Activated CD4-positive, alpha-beta T cell treated with anti-CD3 and anti-CD28 coated beads, Interleukin-2, amount 50 U/mL, for 24 hours (primary cell): ENCODE data around the gene GAS2L2.
"Not testable (repeated sequence)": the region's sequence is repeated elsewhere in the genome, so short reads cannot be mapped to it uniquely, and the experiment has no call there.

Experiments used
- DNase-seq, 2 donors: peaks; one replicate each; pipeline ENCODE4 v3.0.0-alpha.2; 2020; ENCODE audit warnings: low read depth in 1 of 2, low spot score in 1 of 2

Gene GAS2L2

DNA sequence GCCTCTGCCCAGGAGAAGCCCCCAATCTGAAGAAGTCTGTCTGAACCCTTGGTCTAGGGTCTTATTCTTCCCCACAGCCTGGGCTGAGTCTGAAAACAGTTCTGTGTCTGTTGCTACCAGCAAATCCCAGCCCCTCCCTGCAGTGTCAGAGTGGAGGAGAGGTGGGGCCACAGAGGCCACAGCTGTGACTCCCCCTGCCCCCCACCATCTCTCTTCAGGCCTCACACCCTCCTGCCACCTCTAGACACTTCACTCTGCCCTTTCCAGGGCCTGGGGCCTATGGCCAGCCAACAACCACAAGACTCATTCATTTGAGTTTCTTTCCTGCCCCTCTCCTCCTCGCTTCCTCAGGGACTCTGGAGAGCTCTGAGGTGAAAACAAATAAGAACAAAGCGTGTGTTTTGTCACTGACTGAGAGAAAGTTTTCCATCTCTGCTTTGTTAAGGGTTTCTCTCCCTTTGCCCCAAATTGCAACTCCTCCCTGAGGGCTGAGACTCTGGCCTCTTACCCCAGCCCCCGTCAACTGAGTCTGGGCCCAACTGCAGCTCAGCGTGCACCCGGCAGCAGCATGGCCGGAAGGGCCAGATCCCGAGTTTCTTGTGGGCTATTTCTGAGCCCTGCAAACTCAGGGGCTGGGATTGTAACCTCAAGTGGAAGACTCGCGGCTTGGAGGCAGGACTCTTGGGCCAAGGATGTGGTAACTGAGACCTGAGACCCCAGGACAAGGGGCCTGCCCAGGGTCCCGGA lies 20.8 kb upstream of the GAS2L2 start:
- DNase-seq: no peak

DNA sequence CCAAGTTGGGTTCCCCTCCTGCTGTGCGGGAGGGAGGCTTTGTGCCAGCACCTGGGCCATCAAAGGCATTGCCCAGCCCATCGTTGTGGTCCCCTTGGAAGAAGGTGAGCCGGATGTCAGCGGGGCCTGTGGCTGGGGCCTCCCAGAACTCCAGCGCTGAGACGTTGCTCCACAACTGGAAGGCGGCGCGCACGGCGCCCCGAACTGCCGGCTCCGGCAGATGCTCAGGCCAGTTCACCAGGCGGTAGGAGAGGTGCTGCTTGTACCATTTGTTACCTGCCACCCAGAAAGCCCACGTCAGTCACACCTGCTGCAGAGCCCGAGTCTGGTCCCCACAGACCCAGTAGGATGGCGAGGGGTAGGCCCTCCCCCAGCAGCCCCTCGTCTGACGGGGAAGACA lies 20.1 kb upstream of the GAS2L2 start:
- DNase-seq: no peak

DNA sequence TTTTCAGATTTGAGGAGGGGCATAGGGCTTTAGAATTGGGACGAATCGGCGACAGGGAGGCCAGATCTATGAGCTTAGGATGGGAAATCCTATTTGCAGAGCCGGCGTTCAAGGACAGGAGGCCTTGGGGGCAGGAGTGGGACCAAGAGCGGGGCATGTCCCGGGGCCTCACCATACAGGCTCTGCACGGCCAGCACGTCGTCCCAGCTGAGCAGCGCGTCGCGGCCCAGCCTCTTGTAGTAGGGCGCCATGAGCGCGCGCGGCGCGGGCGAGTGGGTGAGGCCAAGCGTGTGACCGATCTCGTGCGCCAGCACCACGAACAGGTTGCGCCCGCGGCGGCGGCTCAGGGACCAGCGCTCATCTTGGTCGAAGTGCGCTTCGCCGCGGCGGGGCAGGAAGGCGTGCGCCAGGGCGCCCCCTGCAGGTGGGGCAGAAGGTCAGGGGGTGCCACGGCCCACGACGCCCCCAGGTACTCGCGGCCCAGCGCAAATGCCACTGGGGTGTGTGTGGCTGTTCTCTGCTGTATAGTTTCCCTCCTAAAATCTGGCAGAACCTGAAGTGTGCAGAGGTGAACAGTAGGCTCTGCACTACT lies 17.0 kb upstream of the GAS2L2 start:
- DNase-seq: no peak

DNA sequence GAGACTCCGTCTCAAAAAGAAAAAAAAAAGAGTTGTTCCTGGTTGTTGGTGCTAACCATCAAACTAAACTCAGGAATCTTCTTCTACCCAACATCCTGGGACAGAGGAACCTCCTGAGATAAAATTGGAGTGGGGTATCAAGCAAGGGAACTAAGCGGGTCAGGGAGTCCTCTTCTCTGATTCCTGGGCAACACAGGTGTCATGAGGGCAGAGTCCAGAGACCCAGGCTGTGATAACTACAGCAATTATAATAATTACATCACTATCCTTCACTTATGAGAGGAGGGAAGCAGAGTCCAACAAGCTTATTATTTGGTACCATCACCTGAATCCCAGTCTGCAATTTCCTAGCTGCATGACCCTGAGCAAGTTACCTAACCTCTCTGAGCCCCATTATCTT lies 15.8 kb upstream of the GAS2L2 start:
- no peak for DNase-seq

DNA sequence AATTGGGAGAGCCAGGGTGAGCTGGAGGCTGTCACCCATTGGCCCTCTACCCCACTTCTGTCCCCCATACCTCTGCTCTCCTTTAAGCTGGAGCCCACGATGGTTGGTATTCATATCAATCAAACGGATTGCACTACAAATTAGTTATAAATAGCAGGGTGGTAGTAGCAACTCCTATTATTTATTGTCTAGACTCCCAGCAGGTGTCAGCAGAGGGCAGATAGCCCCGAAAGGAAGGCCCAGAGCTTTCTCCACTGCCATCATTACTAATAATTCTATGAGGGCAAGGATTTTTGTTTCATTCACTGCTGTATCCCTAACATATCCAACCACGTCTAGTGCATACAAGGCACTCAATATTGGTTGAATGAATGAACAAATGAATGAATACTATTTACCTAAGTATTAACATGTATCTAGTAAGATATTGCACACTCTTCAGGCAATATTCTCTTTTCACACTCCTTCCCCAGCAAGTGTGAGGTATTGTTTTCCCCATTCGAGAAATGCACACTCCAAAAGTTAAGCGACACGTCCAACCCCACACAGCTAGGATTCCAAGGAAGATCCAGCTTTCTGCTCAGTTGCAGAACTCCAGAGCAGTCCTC lies 14.0 kb upstream of the GAS2L2 start:
- no peak for DNase-seq

DNA sequence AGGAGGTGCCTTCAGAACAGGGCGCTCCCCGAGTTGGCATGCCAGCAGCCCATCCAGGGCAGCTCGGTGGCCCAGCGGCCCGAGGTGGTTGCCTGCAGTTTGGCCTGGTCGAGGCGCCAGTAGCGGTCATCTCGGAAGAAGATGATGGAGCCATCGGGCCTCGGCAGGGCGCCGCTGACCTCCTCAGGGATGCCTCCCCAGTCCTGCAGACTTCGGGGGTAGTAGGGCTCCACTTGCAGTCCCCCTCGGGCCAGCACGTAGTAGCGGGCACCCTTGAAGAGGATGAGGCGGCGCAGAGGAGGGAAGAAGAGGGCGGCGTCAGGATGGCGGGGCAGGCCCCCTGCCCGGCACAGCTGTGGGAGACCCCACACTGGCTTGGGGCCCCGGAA lies 13.4 kb upstream of the GAS2L2 start:
- no peak for DNase-seq

DNA sequence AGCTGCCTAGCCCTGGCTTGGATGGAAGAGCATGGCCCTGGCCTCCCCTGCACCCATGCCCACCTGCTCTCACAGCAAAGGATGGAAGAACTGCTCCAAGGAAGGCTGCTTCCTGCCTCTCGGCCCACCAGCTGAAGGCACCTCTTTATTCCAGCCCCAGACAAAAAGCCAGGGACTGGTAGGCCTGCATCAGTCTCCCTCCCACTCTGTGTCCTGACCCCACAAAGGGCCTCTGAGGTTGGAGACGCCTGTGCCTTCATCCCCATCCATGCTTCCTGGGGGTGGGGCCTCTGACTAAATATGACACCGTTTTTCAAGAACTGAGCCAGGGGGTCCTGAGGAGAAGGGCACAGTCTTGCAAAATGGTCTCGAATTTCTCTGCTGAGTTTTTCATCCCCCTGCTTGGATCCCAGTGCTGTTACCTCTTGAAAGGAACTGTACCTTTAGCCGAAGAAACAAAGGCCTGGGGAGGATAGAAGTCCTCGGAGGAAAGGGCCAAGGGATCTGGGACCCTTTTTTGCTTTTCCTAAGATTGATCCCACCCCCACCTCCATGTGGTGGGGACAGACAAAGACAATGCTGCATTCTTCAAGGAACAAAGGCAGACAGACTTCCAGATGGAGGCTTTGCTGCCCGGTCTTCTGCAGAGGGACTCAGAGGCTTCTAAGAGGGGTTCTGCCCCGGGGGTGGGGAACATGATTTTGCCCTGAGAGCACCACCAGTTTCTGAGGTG lies 12.9 kb upstream of the GAS2L2 start:
- DNase-seq: no peak

DNA sequence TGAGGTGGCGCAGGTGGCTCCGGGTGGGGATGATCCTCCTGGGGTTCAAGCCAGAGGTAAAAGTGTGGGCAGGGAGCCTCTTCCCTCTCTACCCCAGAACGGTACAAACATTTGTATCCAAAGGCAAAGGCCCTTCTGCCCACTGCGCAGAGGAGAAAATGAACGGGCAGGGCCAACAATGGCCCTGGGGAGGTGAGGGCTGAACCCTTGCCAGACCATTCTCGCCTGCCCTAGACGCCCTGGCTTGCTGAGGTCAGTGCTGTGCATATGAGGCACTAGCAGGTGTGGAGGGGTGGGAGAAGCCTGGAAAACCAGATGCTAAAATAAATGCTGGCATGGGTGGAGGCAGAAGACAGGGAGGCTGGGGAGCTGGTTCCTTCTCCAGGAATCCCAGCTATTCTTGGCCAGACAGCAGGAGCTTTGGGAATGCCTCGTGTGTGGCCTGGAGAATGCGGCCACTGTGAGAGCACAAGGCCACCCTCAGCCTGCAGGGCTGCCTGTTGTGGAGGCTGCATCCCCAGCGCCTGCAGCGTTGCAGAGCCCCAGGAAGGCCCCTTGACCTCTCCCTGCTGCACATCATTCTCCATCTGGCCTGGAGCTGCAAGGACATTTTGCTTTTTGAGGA lies 12.2 kb upstream of the GAS2L2 start:
- DNase-seq: no peak

DNA sequence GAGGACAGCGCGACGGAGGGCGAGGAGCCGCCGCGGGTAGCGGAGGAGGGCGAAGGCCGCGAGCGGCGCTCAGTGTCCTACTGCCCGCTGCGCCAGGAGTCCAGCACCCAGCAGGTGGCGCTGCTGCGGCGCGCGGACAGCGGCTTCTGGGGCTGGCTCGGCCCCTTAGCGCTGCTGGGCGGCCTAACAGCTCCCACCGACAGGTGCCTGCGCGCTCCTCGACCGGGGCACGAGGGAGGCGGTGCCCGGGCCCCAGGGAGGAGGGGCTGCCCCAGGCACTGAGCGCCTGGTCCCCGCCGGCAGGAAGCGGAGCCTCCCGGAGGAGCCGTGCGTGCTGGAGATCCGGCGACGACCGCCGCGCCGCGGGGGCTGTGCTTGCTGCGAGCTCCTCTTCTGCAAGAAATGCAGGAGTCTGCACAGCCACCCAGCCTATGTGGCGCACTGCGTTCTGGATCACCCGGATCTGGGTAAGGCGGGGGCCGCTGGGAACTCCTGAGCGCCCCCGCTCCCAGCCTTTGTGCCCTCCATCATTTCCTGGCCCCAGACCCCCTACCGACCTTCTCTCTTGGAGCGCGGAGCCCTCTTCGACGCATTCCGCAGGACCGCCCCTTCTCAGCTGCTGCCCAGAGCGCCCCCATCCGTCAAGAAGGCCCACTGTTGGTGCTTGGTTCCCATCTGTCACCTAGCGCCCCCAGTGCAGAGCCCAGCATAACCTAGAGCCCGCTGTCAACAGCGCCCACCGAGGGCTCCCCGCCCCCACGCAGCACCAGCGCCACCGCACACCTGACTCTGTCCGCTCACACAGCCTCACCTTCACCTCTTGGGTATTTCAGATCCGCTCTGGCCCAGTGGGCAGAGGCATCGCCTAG lies 11.3 kb upstream of the GAS2L2 start:
- peak; percentile 74 to 78 for DNase-seq

DNA sequence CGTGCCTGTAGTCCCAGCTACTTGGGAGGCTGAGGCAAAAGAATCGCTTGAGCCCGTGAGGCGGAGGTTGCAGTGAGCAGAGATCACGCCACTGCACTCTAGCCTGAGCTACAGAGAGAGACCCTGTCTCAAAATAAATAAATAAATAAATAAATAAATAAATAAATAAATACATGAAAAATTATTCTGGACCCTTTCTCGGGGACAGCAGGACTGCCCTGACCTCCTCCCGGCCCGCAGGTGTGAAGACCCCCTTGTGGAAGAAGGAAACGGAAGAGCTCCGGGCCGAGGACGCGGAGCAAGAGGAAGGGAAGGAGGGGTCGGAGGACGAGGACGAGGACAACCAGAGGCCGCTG lies 10.7 kb upstream of the GAS2L2 start:
- no peak for DNase-seq

DNA sequence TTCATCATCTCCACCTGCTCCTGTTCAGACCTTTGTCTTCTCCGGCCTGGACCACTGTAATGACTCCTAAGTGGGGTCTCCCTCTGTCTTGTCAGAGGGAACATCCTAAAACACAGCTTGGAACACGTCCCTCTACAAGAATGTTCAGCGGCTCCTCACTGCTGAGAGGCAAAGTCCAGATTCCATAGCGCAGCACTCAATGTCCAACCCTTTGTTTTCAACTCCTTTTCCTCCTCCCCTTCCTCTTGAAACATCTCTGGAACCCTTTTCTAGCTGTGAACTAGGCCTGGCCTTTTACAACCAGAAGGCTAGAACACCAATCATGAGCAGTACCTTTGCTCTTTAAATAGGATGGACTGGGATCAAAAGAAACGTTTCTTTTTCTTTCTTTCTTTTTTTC lies 8.6 kb upstream of the GAS2L2 start:
- DNase-seq: no peak

DNA sequence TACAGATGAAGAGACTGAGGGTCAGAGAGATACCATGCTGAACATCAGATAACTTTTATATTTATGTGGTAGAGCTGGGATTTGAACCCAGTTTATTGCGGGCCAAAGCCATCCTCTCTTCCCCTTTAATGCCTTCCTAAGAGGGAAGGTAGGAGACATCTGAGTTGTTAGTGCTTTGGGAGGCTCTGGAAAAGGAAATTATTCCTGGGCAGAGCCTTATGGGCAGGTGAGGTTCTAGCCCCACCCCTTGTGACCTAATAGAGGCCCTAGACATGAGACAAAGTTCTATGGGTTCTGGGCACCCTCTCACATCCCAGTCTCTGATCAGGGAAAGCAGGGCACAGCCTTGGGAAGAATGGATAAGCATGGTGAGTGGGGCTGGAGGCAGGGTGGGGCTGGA lies 7.5 kb upstream of the GAS2L2 start, which contains the start of gene C17orf50:
Gene C17orf50, plus strand, starts transcription at position 301 of the 400 bp plus-strand sequence. Its CDS starts 55 bp downstream, at position 356.
- no peak for DNase-seq

DNA sequence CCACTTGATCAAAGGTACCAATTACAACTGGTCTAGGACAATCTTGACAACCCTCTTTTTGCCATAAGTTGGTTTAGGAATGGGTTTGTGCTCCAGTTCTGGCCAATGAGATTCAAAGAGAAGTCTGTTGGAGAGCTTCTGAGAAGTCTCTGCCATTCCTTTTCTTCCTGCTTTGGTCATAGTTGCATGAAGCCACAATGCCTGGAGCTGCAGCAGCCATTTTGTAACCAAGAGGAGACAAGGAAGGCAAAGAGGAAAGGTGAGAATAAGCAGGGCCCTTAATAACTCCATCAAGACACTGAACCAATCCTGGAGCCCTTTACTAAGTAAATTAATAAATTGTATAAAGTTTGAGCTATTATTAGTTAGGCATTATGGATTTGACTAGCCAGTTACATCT lies 4.2 kb upstream of the GAS2L2 start:
- DNase-seq: no peak

DNA sequence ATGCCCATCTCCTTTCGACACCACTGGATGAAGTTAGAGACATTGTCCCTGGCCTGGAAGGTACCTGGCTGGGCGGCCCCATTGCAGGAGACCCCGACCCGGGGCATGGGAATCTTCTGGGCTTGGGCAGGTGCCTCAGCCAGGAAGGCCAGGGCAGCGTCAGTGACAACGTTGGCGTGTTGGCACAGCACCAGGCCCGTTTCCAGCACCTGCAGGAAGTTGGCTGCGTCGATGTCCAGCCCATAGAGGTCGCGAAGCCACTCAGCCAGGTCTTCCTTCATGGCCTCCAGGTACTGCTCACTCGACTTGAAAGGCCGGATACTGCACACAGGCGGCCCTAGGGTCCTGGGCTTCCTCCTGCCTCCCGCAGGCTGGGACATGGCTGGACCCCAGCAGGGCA lies 568 bp downstream of the GAS2L2 start:
- no peak for DNase-seq

DNA sequence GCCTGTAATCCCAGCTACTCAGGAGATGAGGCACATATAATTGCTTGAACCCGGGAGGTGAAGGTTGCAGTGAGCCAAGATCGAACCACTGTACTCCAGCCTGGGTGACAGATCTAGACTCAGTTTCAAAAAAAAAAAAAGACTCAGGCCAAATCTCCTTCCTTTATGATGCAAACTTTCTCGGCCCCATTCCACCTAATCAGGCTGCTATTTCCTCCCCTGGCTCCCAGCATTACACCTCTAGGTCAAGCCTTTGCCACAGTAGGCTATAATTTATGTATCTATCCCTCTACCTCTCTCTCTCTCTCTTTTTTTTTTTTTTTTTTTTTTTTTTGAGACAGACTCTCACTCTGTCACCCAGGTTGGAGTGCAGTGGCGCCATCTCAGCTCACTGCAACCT lies 1.5 kb downstream of the GAS2L2 start:
- not testable (repeated sequence) for DNase-seq

DNA sequence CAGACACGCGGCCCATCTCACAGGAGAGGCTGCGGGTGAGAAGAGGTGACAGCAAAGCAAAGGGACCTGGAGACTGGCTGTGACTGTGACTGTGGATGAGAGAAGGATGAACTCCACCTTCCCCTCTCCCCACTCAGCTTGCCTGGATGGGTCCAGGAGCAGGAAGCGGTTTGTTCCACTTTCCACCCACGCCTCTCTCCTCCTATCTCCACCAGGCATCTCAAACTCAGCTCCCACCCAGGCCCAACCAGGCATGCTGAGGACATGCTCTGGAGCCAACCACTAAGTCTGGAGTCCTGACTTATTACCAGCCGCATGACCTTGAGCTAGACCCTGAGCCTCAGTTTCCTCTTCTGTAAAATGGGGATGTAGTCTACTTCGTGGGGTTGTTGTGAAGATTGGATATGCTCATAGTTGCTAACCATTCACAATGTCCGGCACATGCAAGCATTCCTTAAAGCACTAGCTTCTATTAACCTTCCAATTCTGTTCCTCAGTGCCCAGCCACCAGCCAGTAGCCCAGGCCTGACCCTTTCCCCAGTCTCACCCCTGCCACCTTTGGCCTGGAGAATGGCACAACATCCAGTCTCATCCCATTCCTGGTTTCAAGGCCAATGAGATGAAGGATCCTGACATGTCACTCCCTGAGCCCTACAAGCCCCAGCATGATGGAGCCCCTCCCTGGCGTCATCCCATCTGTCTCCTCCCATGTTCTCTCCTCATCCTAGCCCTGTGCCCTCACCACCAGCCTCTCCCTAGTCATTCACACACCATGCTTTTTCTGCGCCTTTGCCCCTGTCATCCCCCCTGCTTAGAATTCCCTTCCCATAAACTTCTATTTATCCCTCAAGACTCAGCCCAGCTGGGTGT lies 2.3 kb downstream of the GAS2L2 start:
- DNase-seq: no peak

DNA sequence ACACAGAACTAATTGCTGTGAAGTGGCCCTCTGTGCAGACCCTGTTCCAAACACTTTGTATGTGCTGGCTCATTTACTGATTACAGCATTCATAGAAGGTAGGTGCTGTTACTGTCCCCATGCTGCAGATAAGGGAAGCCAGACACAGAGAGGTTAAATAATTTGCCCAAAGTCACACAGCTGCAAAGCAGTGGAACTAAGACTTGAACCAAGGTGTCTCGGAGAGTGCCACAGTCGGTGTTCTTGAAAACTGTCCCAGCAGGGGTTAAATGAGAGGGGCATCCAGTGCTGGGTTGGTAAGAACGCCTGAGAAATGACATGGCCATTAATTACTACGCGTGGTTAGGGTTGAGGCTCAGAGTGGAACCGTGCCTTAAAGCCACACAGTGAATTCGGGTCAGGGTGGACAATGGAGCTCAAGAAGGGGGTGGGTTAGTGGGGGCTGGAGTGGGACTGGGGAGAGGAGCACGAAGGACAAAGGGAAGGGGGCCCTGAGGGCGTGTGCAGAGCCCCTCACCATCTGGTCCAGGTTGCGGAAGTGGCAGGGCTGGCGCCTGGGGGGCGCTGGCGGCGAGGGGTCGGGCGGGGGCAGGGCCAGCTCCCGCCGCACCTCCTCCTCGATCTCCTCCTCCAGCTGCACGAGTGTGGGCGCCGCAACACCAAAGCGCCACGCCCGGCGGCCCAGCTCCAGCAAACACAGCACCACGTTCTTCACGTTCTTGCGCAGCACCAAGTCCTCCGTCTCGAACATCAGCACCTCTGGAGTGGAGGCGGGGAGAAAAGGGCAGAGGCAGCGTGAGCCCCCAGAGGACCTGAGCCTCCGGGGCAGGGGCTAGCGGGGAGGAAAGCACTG lies 3.3 kb downstream of the GAS2L2 start:
- no peak for DNase-seq

DNA sequence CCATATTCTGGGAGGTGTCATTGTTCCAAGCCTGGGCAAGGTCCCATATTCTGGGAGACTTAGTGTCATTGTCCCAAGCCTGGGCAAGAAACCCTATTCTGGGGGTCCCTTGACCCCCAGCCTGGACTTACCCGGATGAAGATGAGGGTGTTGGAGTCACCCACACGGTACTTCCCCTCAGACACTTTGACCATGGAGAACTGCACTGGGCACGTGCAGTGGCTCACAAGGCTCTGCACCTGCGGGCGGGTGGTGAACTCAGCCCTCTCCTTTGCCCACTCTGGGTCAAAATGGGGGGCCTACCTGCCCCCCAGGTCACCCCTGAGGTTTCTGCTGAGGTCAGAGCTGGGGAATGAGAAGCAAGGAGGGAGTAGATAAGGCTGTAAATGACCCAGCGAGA lies 4.1 kb downstream of the GAS2L2 start:
- no peak for DNase-seq

DNA sequence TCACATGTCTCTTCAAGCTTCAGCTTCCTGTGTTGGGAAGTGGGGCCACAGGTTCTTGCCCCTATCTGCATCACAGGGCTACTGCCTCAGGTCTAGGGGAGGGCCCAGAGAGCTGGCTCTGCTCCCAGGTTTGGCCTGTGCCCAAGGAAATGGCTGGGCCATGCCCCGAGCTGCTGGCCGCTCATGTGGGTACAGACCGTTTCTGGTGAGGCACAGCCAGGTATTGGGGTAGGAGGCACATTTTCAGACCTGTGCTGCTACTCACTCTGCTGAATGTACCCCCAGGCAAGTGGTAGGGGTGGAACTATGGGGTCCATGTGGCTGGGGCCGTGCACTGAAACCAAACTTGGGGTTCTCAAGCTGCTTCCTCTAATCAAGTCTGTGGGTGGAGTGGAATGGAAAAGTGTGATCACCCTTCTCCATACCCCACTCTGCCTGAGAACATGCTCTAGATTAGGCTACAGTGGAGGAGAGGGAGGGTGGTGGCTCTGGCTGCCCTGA lies 4.6 kb downstream of the GAS2L2 start:
- DNase-seq: no peak
